CD4-positive, alpha-beta T cell treated with Interleukin-1 beta for 1 hour (primary cell): ENCODE data around the gene CCP110.

Experiments used
- DNase-seq, 2 donors: peaks; one replicate each; pipeline ENCODE4 v3.0.0-alpha.2; 2020 to 2022

CCP110 gene

GRCh38 chr16:19555186-19555937, 31.6 kb downstream of the CCP110 start, which contains the start of gene VPS35L:
Gene VPS35L, plus strand, starts transcription at chr16:19555703. Its CDS starts 27 bp downstream, at chr16:19555730.
- DNase-seq: peak; percentile 97 to 98

- DNase-seq: peak; percentile 9 to 28
These were observed 32.4 kb downstream of the CCP110 start for GRCh38 chr16:19555938-19556771.

- DNase-seq: peak in 1 of 2 donors; percentile 64
These were observed 35.6 kb downstream of the CCP110 start for GRCh38 chr16:19559242-19559910.

GRCh38 chr16:19560078-19560477, 36.3 kb downstream of the CCP110 start:
- DNase-seq: no peak

GRCh38 chr16:19563377-19563776, 39.6 kb downstream of the CCP110 start:
- DNase-seq: no peak

DNA sequence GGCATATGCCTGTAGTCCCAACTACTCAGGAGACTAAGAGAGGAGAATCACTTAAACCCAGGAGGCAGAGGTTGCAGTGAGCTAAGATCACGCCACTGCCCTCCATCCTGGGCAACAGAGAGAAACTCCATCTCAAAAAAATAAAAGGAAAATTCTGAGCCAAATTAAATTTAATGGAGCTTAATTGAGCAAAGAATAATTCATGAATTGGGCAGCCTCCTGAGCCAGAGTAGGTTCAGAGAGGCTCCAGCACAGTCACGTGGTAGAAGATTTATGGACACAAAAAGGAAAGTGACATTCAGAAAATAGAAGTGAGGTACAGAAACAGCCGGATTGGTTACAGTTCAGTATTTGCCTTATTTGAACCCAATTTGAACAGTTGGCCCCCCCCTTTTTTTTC, 42.6 kb downstream of the CCP110 start:
- DNase-seq: no peak

GRCh38 chr16:19567560-19567959, 43.8 kb downstream of the CCP110 start:
- DNase-seq: no peak

GRCh38 chr16:19573997-19574396, 50.3 kb downstream of the CCP110 start:
- no peak for DNase-seq

GRCh38 chr16:19574615-19575014, 50.9 kb downstream of the CCP110 start:
- no peak for DNase-seq

GRCh38 chr16:19578378-19578971, 54.7 kb downstream of the CCP110 start:
- DNase-seq: no peak

GRCh38 chr16:19582050-19582831, 58.5 kb downstream of the CCP110 start:
- DNase-seq: no peak

GRCh38 chr16:19583665-19584300, 60.0 kb downstream of the CCP110 start:
- DNase-seq: peak; percentile 3 to 40

DNA sequence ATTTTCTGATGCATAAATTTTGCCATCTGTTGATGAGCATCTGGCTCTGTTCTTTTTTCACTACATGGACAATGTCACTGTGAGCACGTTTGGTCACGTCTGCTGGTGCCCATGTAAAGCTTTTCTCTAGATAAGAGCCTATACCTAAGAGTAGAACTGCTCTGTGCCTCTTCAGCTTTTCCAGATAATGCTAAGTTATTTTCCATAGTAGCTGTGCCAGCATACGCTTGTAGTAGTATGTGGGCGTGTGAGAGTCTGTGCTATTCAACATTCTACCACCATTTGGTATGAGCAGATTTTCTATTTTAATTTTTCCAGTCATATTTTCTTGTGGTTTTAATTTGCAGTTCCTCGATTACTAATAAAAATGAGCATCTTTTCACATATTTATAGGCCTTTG, 64.9 kb downstream of the CCP110 start:
- DNase-seq: no peak

- DNase-seq: no peak
These were observed 65.4 kb downstream of the CCP110 start for GRCh38 chr16:19589106-19589505.

- no peak for DNase-seq
These were observed 66.1 kb downstream of the CCP110 start for GRCh38 chr16:19589771-19590302.

DNA sequence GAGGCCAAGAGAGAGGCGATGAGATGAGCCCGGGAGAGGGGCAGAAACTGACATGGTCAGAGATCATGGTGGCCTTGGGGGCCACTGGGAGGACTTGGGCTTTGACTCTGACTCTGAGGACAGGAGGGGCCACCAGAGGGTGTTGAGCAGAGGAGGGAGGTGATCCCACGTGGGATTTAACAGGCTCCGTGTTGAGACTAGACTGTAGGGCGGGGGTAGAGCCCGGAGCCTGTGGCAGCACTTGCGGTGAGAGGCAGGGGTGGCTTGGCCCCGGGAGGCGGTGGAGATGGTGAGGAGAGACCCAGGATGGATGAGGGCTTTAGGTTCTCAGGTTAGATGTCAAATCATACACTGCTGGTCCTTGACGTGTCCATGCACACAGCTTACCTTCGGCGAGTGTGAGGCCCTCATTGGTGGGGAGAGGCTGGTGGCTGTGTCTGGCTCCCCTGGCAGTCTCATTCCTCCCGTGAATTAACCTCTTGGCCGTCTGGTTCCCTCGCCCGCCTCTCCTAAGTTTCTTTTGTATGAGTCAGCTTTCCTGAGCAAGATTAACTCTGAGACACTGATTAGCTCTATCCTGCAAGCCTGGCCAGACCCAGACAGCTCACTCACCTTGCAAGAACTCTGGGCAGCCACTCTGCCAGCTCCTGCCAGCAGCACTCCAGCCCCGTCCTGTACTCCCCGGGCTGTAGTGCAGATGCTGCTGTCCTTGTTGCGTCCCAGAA, 71.5 kb downstream of the CCP110 start:
- no peak for DNase-seq

DNA sequence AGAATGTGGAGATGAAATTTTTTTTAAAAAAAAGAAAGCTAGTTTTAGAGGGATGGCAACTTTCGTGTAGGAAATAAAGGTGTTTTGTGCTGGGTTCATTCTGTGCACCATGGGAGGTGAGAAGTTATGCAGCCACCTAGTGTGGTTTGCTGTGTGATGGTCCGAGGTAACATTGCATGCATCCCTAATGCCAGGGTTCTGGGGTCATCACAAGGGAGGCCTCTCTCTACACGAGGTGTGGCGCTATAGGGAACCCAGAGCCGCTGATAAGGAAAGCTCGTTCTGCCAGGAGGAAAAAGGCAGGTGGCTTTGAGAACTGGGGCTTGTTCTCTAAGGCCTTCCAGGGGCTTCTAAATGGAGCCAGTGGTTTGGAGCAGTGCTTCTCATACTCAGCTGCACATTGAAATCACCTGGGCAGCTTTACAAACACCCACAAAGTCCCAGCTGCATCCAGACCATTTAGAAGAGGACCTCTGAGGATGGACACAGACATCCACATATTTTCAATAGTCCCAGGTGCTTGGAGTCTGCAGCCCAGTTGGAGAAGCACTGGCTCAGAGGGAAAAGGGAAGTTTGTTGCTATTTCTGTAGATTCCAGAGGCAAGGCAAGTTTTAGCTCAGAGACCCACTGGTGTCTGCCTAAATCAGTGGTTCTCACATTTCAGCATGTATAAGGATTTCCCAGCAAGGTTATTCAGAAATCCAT, 75.2 kb downstream of the CCP110 start:
- no peak for DNase-seq

GRCh38 chr16:19599968-19600716, 76.4 kb downstream of the CCP110 start:
- DNase-seq: no peak
